Activated CD4-positive, alpha-beta T cell treated with anti-CD3 and anti-CD28 coated beads, Interleukin-10, Interleukin-2, amounts not matched to agents 100 ng/mL and 50 ng/mL, durations not matched to agents 16 hours and 8 hours (primary cell): Measurements from ENCODE around the gene BHLHA9.

Experiments used
- DNase-seq: peaks from one replicate; pipeline ENCODE4 v3.0.0-alpha.2; 2020

The BHLHA9 gene

GRCh38 chr17:1256699-1257098 is 13.5 kb upstream of the BHLHA9 start:
- no peak for DNase-seq

GRCh38 chr17:1260086-1260769 is 10.0 kb upstream of the BHLHA9 start:
- no peak for DNase-seq

- DNase-seq = no peak
These were observed 9.5 kb upstream of the BHLHA9 start for GRCh38 chr17:1260770-1261161.

GRCh38 chr17:1264196-1264595 is 6.0 kb upstream of the BHLHA9 start:
- DNase-seq = no peak

- no peak for DNase-seq
These were observed 2.7 kb upstream of the BHLHA9 start for GRCh38 chr17:1267471-1267943.

- DNase-seq = no peak
These were observed 783 bp downstream of the BHLHA9 start for GRCh38 chr17:1271030-1271423.

- no peak for DNase-seq
These were observed 1.2 kb downstream of the BHLHA9 start for GRCh38 chr17:1271441-1271840.

GRCh38 chr17:1272701-1273100 is 2.5 kb downstream of the BHLHA9 start:
- no peak for DNase-seq

- DNase-seq = no peak
These were observed 3.4 kb downstream of the BHLHA9 start for GRCh38 chr17:1273492-1274244.

GRCh38 chr17:1274245-1274608 is 4.0 kb downstream of the BHLHA9 start:
- no peak for DNase-seq

GRCh38 chr17:1275205-1275961 is 5.1 kb downstream of the BHLHA9 start:
- DNase-seq = no peak

GRCh38 chr17:1275962-1276736 is 5.9 kb downstream of the BHLHA9 start:
- peak; percentile 69 for DNase-seq

GRCh38 chr17:1280652-1281051 is 10.4 kb downstream of the BHLHA9 start:
- no peak for DNase-seq

- DNase-seq = no peak
These were observed 16.3 kb downstream of the BHLHA9 start for GRCh38 chr17:1286379-1287106.

- DNase-seq = no peak
These were observed 19.5 kb downstream of the BHLHA9 start for GRCh38 chr17:1289695-1290094.

- DNase-seq = no peak
These were observed 20.4 kb downstream of the BHLHA9 start for GRCh38 chr17:1290676-1291075.

GRCh38 chr17:1294157-1294717 is 24.0 kb downstream of the BHLHA9 start:
- DNase-seq = peak; percentile 86

GRCh38 chr17:1298606-1299005 is 28.4 kb downstream of the BHLHA9 start:
- no peak for DNase-seq

- no peak for DNase-seq
These were observed 29.5 kb downstream of the BHLHA9 start for GRCh38 chr17:1299552-1300370.

GRCh38 chr17:1300371-1300905 is 30.2 kb downstream of the BHLHA9 start:
- DNase-seq = no peak

GRCh38 chr17:1301546-1301945 is 31.3 kb downstream of the BHLHA9 start:
- DNase-seq = no peak
